ENCODE data around the gene SUGCT. TPM values are rescaled to one million over a fixed set of nuclear protein-coding genes. Genes with fewer than 3 reads are reported as not detected.
A peak's percentile ranks its signal among the peaks of the same experiment; 100 is the strongest.

The SUGCT gene
- total and polyA plus RNA-seq, 4 donors: 2.4 to 5.3 (median 3.3) TPM

- H3K27me3 ChIP-seq (ENCODE audit: control insufficient read depth, insufficient read depth, low read length): no peaks in the 10 kb centered on the region
- no peak for DNase-seq (ENCODE audit: low read depth in 4 of 6, low spot score in 6 of 6)
- WGBS (ENCODE audit: insufficient coverage): 100% methylated on average over 1 of the region's 2 CpGs
- H3K27ac ChIP-seq (ENCODE audit: low read depth, low read length): no peak overlapping the region
- no peaks in the 10 kb centered on the region for H3K9me3 ChIP-seq (ENCODE audit: control insufficient read depth, insufficient read depth, low read length)
- no peak overlapping the region for H3K4me3 ChIP-seq (ENCODE audit: low read depth, low read length)
- no peaks in the 10 kb centered on the region for H3K36me3 ChIP-seq (ENCODE audit: control insufficient read depth, insufficient read depth, low read length)
- H3K4me1 ChIP-seq (ENCODE audit: control insufficient read depth, insufficient read depth, low read length): no peaks in the 10 kb centered on the region
Measured at GRCh38 chr7:40327113-40327512, 192.3 kb downstream of the SUGCT start.

GRCh38 chr7:40327873-40328272, 193.1 kb downstream of the SUGCT start:
- no peaks in the 10 kb centered on the region for H3K36me3 ChIP-seq (ENCODE audit: control insufficient read depth, insufficient read depth, low read length)
- H3K4me1 ChIP-seq (ENCODE audit: control insufficient read depth, insufficient read depth, low read length): no peaks in the 10 kb centered on the region
- H3K27ac ChIP-seq (ENCODE audit: low read depth, low read length): no peak overlapping the region
- H3K9me3 ChIP-seq (ENCODE audit: control insufficient read depth, insufficient read depth, low read length): no peaks in the 10 kb centered on the region
- no peak for DNase-seq (ENCODE audit: low read depth in 4 of 6, low spot score in 6 of 6)
- no peaks in the 10 kb centered on the region for H3K27me3 ChIP-seq (ENCODE audit: control insufficient read depth, insufficient read depth, low read length)
- H3K4me3 ChIP-seq (ENCODE audit: low read depth, low read length): no peak overlapping the region

- WGBS (ENCODE audit: insufficient coverage): 67% methylated on average over 1 of the region's 1 CpG
- H3K4me3 ChIP-seq (ENCODE audit: low read depth, low read length): no peak overlapping the region
- DNase-seq (ENCODE audit: low read depth in 4 of 6, low spot score in 6 of 6): peak; percentile 48 to 93 (median 62)
- no peaks in the 10 kb centered on the region for H3K4me1 ChIP-seq (ENCODE audit: control insufficient read depth, insufficient read depth, low read length)
- no peaks in the 10 kb centered on the region for H3K9me3 ChIP-seq (ENCODE audit: control insufficient read depth, insufficient read depth, low read length)
- H3K36me3 ChIP-seq (ENCODE audit: control insufficient read depth, insufficient read depth, low read length): no peaks in the 10 kb centered on the region
- H3K27ac ChIP-seq (ENCODE audit: low read depth, low read length): no peak overlapping the region
- no peaks in the 10 kb centered on the region for H3K27me3 ChIP-seq (ENCODE audit: control insufficient read depth, insufficient read depth, low read length)
Measured at GRCh38 chr7:40329601-40330153, 194.9 kb downstream of the SUGCT start.

GRCh38 chr7:40330408-40330807, 195.6 kb downstream of the SUGCT start:
- H3K4me3 ChIP-seq (ENCODE audit: low read depth, low read length): no peak overlapping the region
- no peak for DNase-seq (ENCODE audit: low read depth in 4 of 6, low spot score in 6 of 6)
- no peak overlapping the region for H3K27ac ChIP-seq (ENCODE audit: low read depth, low read length)
- no peaks in the 10 kb centered on the region for H3K9me3 ChIP-seq (ENCODE audit: control insufficient read depth, insufficient read depth, low read length)
- no CpG with 5 or more reads among the region's 5 CpGs for WGBS (ENCODE audit: insufficient coverage)
- H3K27me3 ChIP-seq (ENCODE audit: control insufficient read depth, insufficient read depth, low read length): no peaks in the 10 kb centered on the region
- H3K36me3 ChIP-seq (ENCODE audit: control insufficient read depth, insufficient read depth, low read length): no peaks in the 10 kb centered on the region
- H3K4me1 ChIP-seq (ENCODE audit: control insufficient read depth, insufficient read depth, low read length): no peaks in the 10 kb centered on the region

- no peaks in the 10 kb centered on the region for H3K36me3 ChIP-seq (ENCODE audit: control insufficient read depth, insufficient read depth, low read length)
- no peaks in the 10 kb centered on the region for H3K9me3 ChIP-seq (ENCODE audit: control insufficient read depth, insufficient read depth, low read length)
- H3K27me3 ChIP-seq (ENCODE audit: control insufficient read depth, insufficient read depth, low read length): no peaks in the 10 kb centered on the region
- H3K4me1 ChIP-seq (ENCODE audit: control insufficient read depth, insufficient read depth, low read length): no peaks in the 10 kb centered on the region
- no peak overlapping the region for H3K4me3 ChIP-seq (ENCODE audit: low read depth, low read length)
- no CpG with 5 or more reads among the region's 1 CpG for WGBS (ENCODE audit: insufficient coverage)
- no peak for DNase-seq (ENCODE audit: low read depth in 4 of 6, low spot score in 6 of 6)
- no peak overlapping the region for H3K27ac ChIP-seq (ENCODE audit: low read depth, low read length)
Measured at GRCh38 chr7:40331915-40332314, 197.1 kb downstream of the SUGCT start.

GRCh38 chr7:40332516-40332915, 197.7 kb downstream of the SUGCT start:
- Histone ChIP-seq H3K36me3 (ENCODE audit: control insufficient read depth, insufficient read depth, low read length) (no peaks in the 10 kb centered on the region), H3K4me1 (ENCODE audit: control insufficient read depth, insufficient read depth, low read length) (no peaks in the 10 kb centered on the region), H3K9me3 (ENCODE audit: control insufficient read depth, insufficient read depth, low read length) (no peaks in the 10 kb centered on the region), H3K27me3 (ENCODE audit: control insufficient read depth, insufficient read depth, low read length) (no peaks in the 10 kb centered on the region), H3K27ac (ENCODE audit: low read depth, low read length) (no peak overlapping the region), H3K4me3 (ENCODE audit: low read depth, low read length) (no peak overlapping the region)
- DNase-seq (ENCODE audit: low read depth in 4 of 6, low spot score in 6 of 6): no peak

- DNase-seq (ENCODE audit: low read depth in 4 of 6, low spot score in 6 of 6): no peak
- H3K9me3 ChIP-seq (ENCODE audit: control insufficient read depth, insufficient read depth, low read length): no peaks in the 10 kb centered on the region
- no peak overlapping the region for H3K27ac ChIP-seq (ENCODE audit: low read depth, low read length)
- no peaks in the 10 kb centered on the region for H3K36me3 ChIP-seq (ENCODE audit: control insufficient read depth, insufficient read depth, low read length)
- H3K4me3 ChIP-seq (ENCODE audit: low read depth, low read length): no peak overlapping the region
- no peaks in the 10 kb centered on the region for H3K4me1 ChIP-seq (ENCODE audit: control insufficient read depth, insufficient read depth, low read length)
- H3K27me3 ChIP-seq (ENCODE audit: control insufficient read depth, insufficient read depth, low read length): no peaks in the 10 kb centered on the region
Measured at GRCh38 chr7:40341836-40342235, 207.0 kb downstream of the SUGCT start.

- Histone ChIP-seq H3K4me3 (ENCODE audit: low read depth, low read length) (no peak overlapping the region), H3K9me3 (ENCODE audit: control insufficient read depth, insufficient read depth, low read length) (no peaks in the 10 kb centered on the region), H3K27me3 (ENCODE audit: control insufficient read depth, insufficient read depth, low read length) (no peaks in the 10 kb centered on the region), H3K27ac (ENCODE audit: low read depth, low read length) (no peak overlapping the region), H3K36me3 (ENCODE audit: control insufficient read depth, insufficient read depth, low read length) (no peaks in the 10 kb centered on the region), H3K4me1 (ENCODE audit: control insufficient read depth, insufficient read depth, low read length) (no peaks in the 10 kb centered on the region)
- WGBS (ENCODE audit: insufficient coverage): no CpG with 5 or more reads among the region's 5 CpGs
- DNase-seq (ENCODE audit: low read depth in 4 of 6, low spot score in 6 of 6): no peak
Measured at GRCh38 chr7:40346554-40346953, 211.7 kb downstream of the SUGCT start.

GRCh38 chr7:40348126-40348728, 213.4 kb downstream of the SUGCT start:
- no peaks in the 10 kb centered on the region for H3K27me3 ChIP-seq (ENCODE audit: control insufficient read depth, insufficient read depth, low read length)
- DNase-seq (ENCODE audit: low read depth in 4 of 6, low spot score in 6 of 6): no peak
- 95% methylated on average over 6 of the region's 7 CpGs for WGBS (ENCODE audit: insufficient coverage)
- H3K27ac ChIP-seq (ENCODE audit: low read depth, low read length): no peak overlapping the region
- H3K4me1 ChIP-seq (ENCODE audit: control insufficient read depth, insufficient read depth, low read length): no peaks in the 10 kb centered on the region
- H3K4me3 ChIP-seq (ENCODE audit: low read depth, low read length): no peak overlapping the region
- H3K9me3 ChIP-seq (ENCODE audit: control insufficient read depth, insufficient read depth, low read length): no peaks in the 10 kb centered on the region
- H3K36me3 ChIP-seq (ENCODE audit: control insufficient read depth, insufficient read depth, low read length): no peaks in the 10 kb centered on the region

- DNase-seq (ENCODE audit: low read depth in 4 of 6, low spot score in 6 of 6): no peak
- H3K27ac ChIP-seq (ENCODE audit: low read depth, low read length): no peak overlapping the region
- WGBS (ENCODE audit: insufficient coverage): 94% methylated on average over 3 of the region's 4 CpGs
- H3K36me3 ChIP-seq (ENCODE audit: control insufficient read depth, insufficient read depth, low read length): no peaks in the 10 kb centered on the region
- H3K9me3 ChIP-seq (ENCODE audit: control insufficient read depth, insufficient read depth, low read length): no peaks in the 10 kb centered on the region
- H3K27me3 ChIP-seq (ENCODE audit: control insufficient read depth, insufficient read depth, low read length): no peaks in the 10 kb centered on the region
- no peak overlapping the region for H3K4me3 ChIP-seq (ENCODE audit: low read depth, low read length)
- no peaks in the 10 kb centered on the region for H3K4me1 ChIP-seq (ENCODE audit: control insufficient read depth, insufficient read depth, low read length)
Measured at GRCh38 chr7:40350100-40350499, 215.3 kb downstream of the SUGCT start.

All from spinal cord (tissue), 10 donors.